Upper lobe of right lung (tissue), 1 donor: Measurements from ENCODE around the gene SPDYA. TPM values are rescaled to one million over a fixed set of nuclear protein-coding genes. Genes with fewer than 3 reads are reported as not detected.
A peak's percentile ranks its signal among the peaks of the same experiment; 100 is the strongest.

Experiments used
- ATAC-seq: fragments of 200-7000 bp; cut with Tn5 transposase; one replicate; pipeline ENCODE4 v1.9.1; 2020; ENCODE audit warnings: mild to moderate bottlenecking, moderate library complexity
- DNase-seq: peaks from one replicate; pipeline ENCODE4 v3.0.0-alpha.2; 2020
- H3K27ac ChIP-seq: fragments of 200-600 bp; one replicate; pipeline ENCODE4 v1.8.0; 2022
- H3K27me3 ChIP-seq: fragments of 200-600 bp; one replicate; pipeline ENCODE4 v1.8.0; 2022; ENCODE audit warnings: mild to moderate bottlenecking
- H3K36me3 ChIP-seq: fragments of 200-600 bp; one replicate; pipeline ENCODE4 v1.8.0; 2022
- H3K4me1 ChIP-seq: fragments of 200-600 bp; one replicate; pipeline ENCODE4 v1.8.0; 2022
- H3K4me3 ChIP-seq: fragments of 200-600 bp; one replicate; pipeline ENCODE4 v1.8.0; 2022; ENCODE audit warnings: mild to moderate bottlenecking
- H3K9me3 ChIP-seq: fragments of 200-600 bp; one replicate; pipeline ENCODE4 v1.8.0; 2022
- CTCF ChIP-seq: fragments of 200-600 bp; IDR thresholded peaks from one replicate; pipeline ENCODE4 v1.8.0; 2022; ENCODE audit warnings: antibody characterized with exemption
- intact Hi-C: fragments of 100-400 bp; cut with DNase I; formaldehyde crosslinking; loops from one replicate; pipeline ENCODE4 v1.11.0; 2022
- total RNA-seq: library from RNA; stranded (reverse); fragmentation: NEBNext Ultra II Directional; extraction: Animal tissue kit (Norgen Biotek cat#: 25700); gene quantifications from one replicate; pipeline ENCODE4 v1.2.1, GENCODE V29; 2021
- donor health status: DM: no; HTN: yes; CAD: no; lungs with severe emphysema.

Gene SPDYA
- total RNA-seq, 1 donor from 2014 or later, result 1.5 TPM

DNA sequence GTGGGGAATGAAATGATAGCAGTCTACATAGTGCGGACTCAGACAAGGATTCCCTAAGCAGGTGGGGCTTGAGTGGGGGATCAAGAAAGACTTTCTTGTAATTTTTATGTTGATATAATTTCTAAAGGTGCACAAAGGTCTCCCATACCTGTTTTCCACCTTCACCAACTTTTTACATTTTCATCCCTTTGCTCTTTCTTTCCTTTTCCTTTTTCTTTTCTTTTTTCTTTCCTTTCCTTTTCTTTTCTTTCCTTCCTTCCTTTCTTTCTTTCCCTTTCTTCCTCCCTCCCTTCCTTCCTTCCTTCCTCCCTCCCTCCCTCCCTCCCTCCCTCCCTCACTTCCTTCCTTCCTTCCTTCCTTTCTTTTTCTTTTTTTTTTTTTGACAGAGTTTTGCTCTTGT lies 69.6 kb downstream of the SPDYA start:
- TF ChIP-seq CTCF, result no peak
- intact Hi-C loops, result no loop called here
- Histone ChIP-seq H3K27me3 (peaks cover 6% of the 10 kb centered on the region), H3K4me3 (no peak overlapping the region), H3K27ac (no peak overlapping the region), H3K9me3 (no peaks in the 10 kb centered on the region), H3K36me3 (no peaks in the 10 kb centered on the region), H3K4me1 (no peaks in the 10 kb centered on the region)
- no peak for DNase-seq
- no peak for ATAC-seq

GRCh38 chr2:28893488-28893887 lies 82.9 kb downstream of the SPDYA start:
- no peaks in the 10 kb centered on the region for H3K27me3 ChIP-seq
- no peaks in the 10 kb centered on the region for H3K36me3 ChIP-seq
- no peak for ATAC-seq
- intact Hi-C loops, result no loop called here
- H3K27ac ChIP-seq, result no peak overlapping the region
- no peaks in the 10 kb centered on the region for H3K9me3 ChIP-seq
- peaks cover 16% of the 10 kb centered on the region for H3K4me1 ChIP-seq
- H3K4me3 ChIP-seq, result no peak overlapping the region
- TF ChIP-seq CTCF, result no peak
- DNase-seq, result no peak

- intact Hi-C loops, result no loop called here
- ATAC-seq (peak; percentile 100), DNase-seq (peak; percentile 99)
- Histone ChIP-seq H3K9me3 (no peaks in the 10 kb centered on the region), H3K27ac (peak within 1 kb of the TSS; percentile 79), H3K36me3 (no peaks in the 10 kb centered on the region), H3K4me1 (peaks cover 21% of the 10 kb centered on the region), H3K27me3 (no peaks in the 10 kb centered on the region), H3K4me3 (peak within 1 kb of the TSS; percentile 92)
- TF ChIP-seq CTCF, result no peak
Measured at GRCh38 chr2:28894470-28895188, 84.0 kb downstream of the SPDYA start, which contains the start of gene WDR43. TSS of gene WDR43 (plus strand) at chr2:28894667. CDS start at chr2:28894699, 32 bp downstream.

- peak; percentile 73 for DNase-seq
- H3K36me3 ChIP-seq, result no peaks in the 10 kb centered on the region
- H3K4me1 ChIP-seq, result peaks cover 21% of the 10 kb centered on the region
- intact Hi-C loops, result no loop called here
- no peaks in the 10 kb centered on the region for H3K27me3 ChIP-seq
- H3K9me3 ChIP-seq, result no peaks in the 10 kb centered on the region
- H3K27ac ChIP-seq, result peak overlapping the region; percentile 79
- peak overlapping the region; percentile 92 for H3K4me3 ChIP-seq
- peak; percentile 34 for ATAC-seq
- TF ChIP-seq CTCF, result no peak
Measured at GRCh38 chr2:28895189-28895893, 84.7 kb downstream of the SPDYA start.

GRCh38 chr2:28896906-28897305 lies 86.3 kb downstream of the SPDYA start:
- ATAC-seq, result no peak
- Histone ChIP-seq H3K9me3 (no peaks in the 10 kb centered on the region), H3K27ac (no peak overlapping the region), H3K4me1 (peaks cover 21% of the 10 kb centered on the region), H3K27me3 (no peaks in the 10 kb centered on the region), H3K4me3 (no peak overlapping the region), H3K36me3 (peaks cover 2% of the 10 kb centered on the region)
- no peak for DNase-seq
- intact Hi-C loops, result no loop called here
- no peak for TF ChIP-seq CTCF
